K562 (cell line): ENCODE data around the gene CCDC69. TPM values are rescaled to one million over a fixed set of nuclear protein-coding genes. Genes with fewer than 3 reads are reported as not detected.

Experiments used
- ATAC-seq: fragments of 200-7000 bp; cut with Tn5 transposase; 3 replicates; pipeline ENCODE4 v1.9.1; 2020; ENCODE audit warnings: moderate library complexity
- BruUV-seq: library from RNA; stranded (reverse); fragments of 400-500 nt; replicated peaks from 2 replicates; lab custom pipeline; 2021; lab: Mats Ljungman, UMichigan
- CTCF ChIA-PET: fragments of 300-600 bp; formaldehyde crosslinking; extraction: SDS; loops from one replicate; lab custom pipeline; 2021; ENCODE audit warnings: low intra/inter-chr PET ratio; lab: Yijun Ruan, JAX
- POLR2A ChIA-PET: fragments of 300-600, 350-650 bp; sonication (Branson Sonifier 250); formaldehyde crosslinking; extraction: SDS; loops from one replicate; lab custom pipeline; 2021; ENCODE audit warnings: antibody characterized with exemption, inconsistent platforms; lab: Yijun Ruan, JAX
- DNase-seq, 4 experiments: peaks; one replicate each; pipeline versions ENCODE4 v3.0.0 to v3.0.0-alpha.2; 2011 to 2018; ENCODE audit warnings: low spot score in 3 of 4, mixed read lengths in 3 of 4; ENCODE audit errors: extremely low read depth in 1 of 4
- FAIRE-seq: peaks from 2 replicates; lab custom pipeline; 2011; peaks lifted over from hg19 to GRCh38; lab: Jason Lieb, UNC
- H2AFZ ChIP-seq: 2 replicates; pipeline ENCODE4 v1.6.0; 2011; ENCODE audit warnings: low read depth, low read length, control low read depth, inconsistent platforms
- H3K27ac ChIP-seq: fragments of 200-600 bp; 3 replicates; pipeline ENCODE4 v1.8.0; 2011; ENCODE audit warnings: low read depth, mild to moderate bottlenecking, control low read depth, inconsistent platforms, low read length, moderate library complexity, mixed read lengths; ENCODE audit errors: extremely low read depth
- H3K27me3 ChIP-seq, 2 experiments: fragments of 300-600 bp in 1 of 2; 2 replicates in 1 of 2; 3 replicates in 1 of 2; pipeline versions ENCODE4 v1.6.0 to v1.8.0; 2011; ENCODE audit warnings: inconsistent platforms in 2 of 2, low read length in 2 of 2, mild to moderate bottlenecking in 1 of 2, mixed read lengths in 1 of 2, moderate library complexity in 1 of 2; ENCODE audit not compliant: control insufficient read depth in 2 of 2, insufficient read depth in 2 of 2
- H3K36me3 ChIP-seq: fragments of 300-600 bp; 3 replicates; pipeline ENCODE4 v1.8.0; 2011; ENCODE audit warnings: mild to moderate bottlenecking, low read length, inconsistent platforms; ENCODE audit not compliant: control insufficient read depth, insufficient read depth
- H3K4me1 ChIP-seq, 2 experiments: fragments of 200-600 bp in 1 of 2; replicated peaks in 1 of 2; 2 replicates in 1 of 2; 3 replicates in 1 of 2; pipeline versions ENCODE4 v1.5.1 to v1.8.0; 2011; ENCODE audit warnings: inconsistent platforms in 2 of 2, low read length in 2 of 2, mild to moderate bottlenecking in 1 of 2, mixed read lengths in 1 of 2, moderate library complexity in 1 of 2; ENCODE audit not compliant: control insufficient read depth in 2 of 2, insufficient read depth in 2 of 2
- H3K4me2 ChIP-seq: 2 replicates; pipeline ENCODE4 v1.6.1; 2011; ENCODE audit warnings: low read length, control low read depth, inconsistent platforms, mixed read lengths; ENCODE audit not compliant: insufficient read depth
- H3K4me3 ChIP-seq: fragments of 200-600 bp; sonication (generic), shearing (Covaris generic); 2 replicates; pipeline ENCODE4 v1.5.1; 2016; ENCODE audit warnings: control low read depth, inconsistent platforms
- H3K79me2 ChIP-seq: fragments of 200-600 bp; 3 replicates; pipeline ENCODE4 v1.8.0; 2011; ENCODE audit warnings: low read length, inconsistent platforms; ENCODE audit not compliant: control insufficient read depth, insufficient read depth
- H3K9ac ChIP-seq, 2 experiments: 2 replicates each; pipeline versions ENCODE4 v1.6.0 to v1.6.1; 2011; ENCODE audit warnings: low read depth in 2 of 2, low read length in 2 of 2, control low read depth in 1 of 2, inconsistent platforms in 1 of 2, mild to moderate bottlenecking in 1 of 2, mixed read lengths in 1 of 2; ENCODE audit not compliant: insufficient read depth in 1 of 2
- H3K9me1 ChIP-seq: one replicate; pipeline ENCODE4 v1.6.0; 2011; ENCODE audit warnings: inconsistent platforms, mild to moderate bottlenecking, low read length, moderate library complexity; ENCODE audit not compliant: control insufficient read depth, insufficient read depth
- H3K9me3 ChIP-seq: replicated peaks from 2 replicates; pipeline ENCODE4 v1.5.1; 2011; ENCODE audit warnings: low read depth, low read length, inconsistent platforms; ENCODE audit not compliant: control insufficient read depth, insufficient read depth
- H4K20me1 ChIP-seq: replicated peaks from 2 replicates; pipeline ENCODE4 v1.6.1; 2011; ENCODE audit warnings: low read length, inconsistent platforms, mixed read lengths; ENCODE audit not compliant: control insufficient read depth, insufficient read depth
- CEBPB ChIP-seq: fragments of 450-650 bp; IDR thresholded peaks from 2 replicates; pipeline ENCODE4 v1.6.1; 2016; ENCODE audit warnings: missing genetic modification characterization, missing compliant biosample characterization
- CEBPG ChIP-seq, 3 experiments: fragments of 200-800 bp in 1 of 3; sonication (Bioruptor generic) in 1 of 3; sonication (generic) in 1 of 3; formaldehyde crosslinking in 1 of 3; IDR thresholded peaks in 2 of 3; conservative IDR thresholded peaks in 1 of 3; 2 replicates each; pipeline versions ENCODE4 v1.6.1 to v1.8.0; 2016 to 2022; ENCODE audit warnings: missing compliant biosample characterization in 2 of 3, missing genetic modification characterization in 2 of 3, mild to moderate bottlenecking in 1 of 3, missing genetic modification reagents in 1 of 3
- CHD7 ChIP-seq: fragments of 200-600 bp; sonication (generic); IDR thresholded peaks from one replicate; pipeline ENCODE4 v1.6.1; 2012; ENCODE audit warnings: mild to moderate bottlenecking, low read depth, low read length, inconsistent platforms
- KLF13 ChIP-seq: fragments of 450-650 bp; IDR thresholded peaks from 2 replicates; pipeline ENCODE4 v1.6.1; 2016; ENCODE audit warnings: missing genetic modification characterization, low read depth, mild to moderate bottlenecking, missing compliant biosample characterization, moderate library complexity, borderline replicate concordance
- NFIC ChIP-seq: fragments of 450-650 bp; IDR thresholded peaks from 2 replicates; pipeline ENCODE4 v1.6.1; 2017; ENCODE audit warnings: mild to moderate bottlenecking, inconsistent platforms
- ZFP91 ChIP-seq: sonication (generic); formaldehyde crosslinking; IDR thresholded peaks from 2 replicates; pipeline ENCODE4 v1.8.0; 2022; ENCODE audit warnings: mild to moderate bottlenecking, missing genetic modification reagents
- WGBS: fragments of 100-300 bp; shearing (Covaris generic); methylation state at CpG from one replicate; pipeline ENCODE4 v1.1.6; 2016; ENCODE audit warnings: low coverage, mixed read lengths; ENCODE audit not compliant: insufficient coverage; ENCODE audit errors: missing lambda C conversion rate; 5-methylcytosine and 5-hydroxymethylcytosine counted together
- in situ Hi-C: fragments of 300-500 bp; cut with MboI; formaldehyde crosslinking; loops from 4 replicates; pipeline ENCODE4 v1.15.0; 2018; ENCODE audit warnings: inconsistent platforms, mixed read lengths
- intact Hi-C: fragments of 100-400 bp; cut with micrococcal nuclease; formaldehyde crosslinking; loops from 2 replicates; pipeline ENCODE4 v1.14.2; 2022
- polyA plus RNA-seq, 8 experiments: library from polyadenylated mRNA; depleted of rRNA in 4 of 8; stranded (reverse) in 5 of 8; unstranded in 3 of 8; fragments of >200 nt; fragmentation: Nextera tagmentation in 2 of 8; fragmentation: Illumina TruSeq in 1 of 8; extraction: Ambion mirVana in 2 of 8; extraction: Trizol in 1 of 8; gene quantifications; 2 replicates each; pipeline versions ENCODE4 v1.2.1 to v1.2.3, GENCODE V29; 2011 to 2014; ENCODE audit warnings: inconsistent platforms in 1 of 8, missing spikeins in 1 of 8
- total RNA-seq, 7 experiments: library from RNA; depleted of rRNA in 6 of 7; stranded (reverse); fragments of >200 nt in 6 of 7; fragmentation: Illumina TruSeq in 2 of 7; extraction: Trizol in 2 of 7; gene quantifications; 2 replicates each; pipeline versions ENCODE4 v1.2.1 to v1.2.3, GENCODE V29; 2011 to 2021; ENCODE audit warnings: low replicate concordance in 1 of 7

The CCDC69 gene
- total and polyA plus RNA-seq, 9 of the 15 experiments (the other 6 are each of a cell fraction or from before 2014, with no cell fraction given): 0.65 to 12.2 (median 7.6) TPM

- ATAC-seq (peak; percentile 70), FAIRE-seq (no peak), DNase-seq (no peak)
- intact Hi-C loops (no loop called here), in situ Hi-C loops (loop anchor here (5.0 kb wide), 2 partner anchors 62 to 112 kb away; no protein-coding TSS in a partner anchor)
- no peaks in the 10 kb centered on the region for H3K36me3 ChIP-seq
- no peaks in the 10 kb centered on the region for H3K9me1 ChIP-seq
- no peak overlapping the region for H3K27ac ChIP-seq
- H2AFZ ChIP-seq: peak overlapping the region; percentile 18; the same call in 1 of the 2 replicates
- H3K4me3 ChIP-seq: no peak overlapping the region
- BruUV-seq: no TSS peak
- no peaks in the 10 kb centered on the region for H3K9me3 ChIP-seq
- peaks cover 5 to 33% of the 10 kb centered on the region in 2 experiments for H3K27me3 ChIP-seq
- no peak overlapping the region for H3K9ac ChIP-seq
- POLR2A ChIA-PET: interaction anchor here (0.7 to 1.6 kb wide), 3 partner anchors 11 to 22 kb away, joined by 3 to 4 read pairs (median 3); partner anchors contain the start of gene CCDC69
- WGBS: 12% methylated on average over 17 of the region's 17 CpGs
- H3K79me2 ChIP-seq: no peaks in the 10 kb centered on the region
- H3K4me1 ChIP-seq: peaks cover 0 to 6% of the 10 kb centered on the region in 2 experiments; a peak in 4 of 5 replicates
- CTCF ChIA-PET: no interaction called here
- H3K4me2 ChIP-seq: no peak overlapping the region
- no peaks in the 10 kb centered on the region for H4K20me1 ChIP-seq
- no peak for TF ChIP-seq NFIC
- 0 out of 2 replicates have a peak, but pooled peaks have one; percentile 22 for TF ChIP-seq ZFP91 (CRISPR knock-in tag)
- peak; percentile 86 for TF ChIP-seq CHD7
- TF ChIP-seq KLF13 (tag): no peak
- no peak for TF ChIP-seq CEBPG (CRISPR knock-in tag; IDR thresholded peaks at IDR 0.05)
- TF ChIP-seq CEBPG (tag; conservative IDR thresholded peaks at IDR 0.05 in 1 of 2, IDR thresholded peaks at IDR 0.05 in 1 of 2): 0 out of 4 replicates have a peak, but pooled peaks of 1 of the 2 experiments have one; percentile 11
- peak; percentile 48 for TF ChIP-seq CEBPB (tag)
Observed at GRCh38 chr5:151234476-151235238, 10.8 kb upstream of the CCDC69 start.
